ENCODE results near the gene TRIM52. TPM values are rescaled to one million over a fixed set of nuclear protein-coding genes. Genes with fewer than 3 reads are reported as not detected.
A peak's percentile ranks its signal among the peaks of the same experiment; 100 is the strongest.

TRIM52 gene
- total and polyA plus RNA-seq, 8 donors: 5.6 to 18.1 (median 8.7) TPM

DNA sequence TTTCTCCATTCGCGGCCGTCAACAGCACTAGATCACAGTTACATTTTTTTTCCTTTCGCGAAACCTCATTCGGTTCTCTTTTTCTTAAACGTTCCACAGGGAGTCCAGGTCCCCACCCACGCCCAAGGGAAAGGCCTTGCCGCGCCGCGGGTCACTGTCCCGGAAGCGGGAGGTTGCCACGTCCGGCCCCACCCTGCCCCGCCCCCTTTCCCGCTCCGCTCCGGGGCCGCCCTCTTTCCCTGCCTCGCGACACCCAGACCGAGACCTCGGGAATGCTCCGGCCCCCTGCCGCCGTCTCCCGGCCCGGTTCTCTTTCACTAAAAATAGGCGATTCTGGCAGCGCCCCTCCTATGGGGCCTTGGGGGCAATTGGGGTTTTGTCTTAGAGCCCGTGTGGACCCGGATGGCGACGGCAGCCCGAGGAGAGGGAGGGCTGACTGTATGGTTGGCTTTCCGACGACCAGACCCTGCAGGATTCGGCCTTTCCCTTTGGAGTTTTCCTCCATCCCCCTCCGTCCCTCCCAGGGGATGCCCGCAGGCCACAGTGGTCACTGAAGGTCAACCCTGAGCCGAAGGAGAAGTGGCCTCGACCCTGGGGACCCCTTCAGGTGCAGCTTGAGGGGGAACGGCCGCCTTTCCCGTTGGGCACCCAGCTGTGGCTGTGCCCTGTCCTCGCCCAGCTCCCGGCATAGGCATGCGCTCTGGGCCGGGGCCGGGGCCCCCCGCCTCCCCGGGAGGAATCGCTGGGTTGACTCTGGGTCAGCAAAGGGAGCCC lies 14.5 kb downstream of the TRIM52 start:
- H3K36me3 ChIP-seq: peaks cover 0 to 7% (median 6%) of the 10 kb centered on the region in 3 donors
- ATAC-seq: peak; percentile 79 to 86 (median 81)
- peak; percentile 87 to 94 (median 91) for DNase-seq
- peak overlapping the region; percentile 62 to 94 (median 80) for H3K4me3 ChIP-seq
- H3K27me3 ChIP-seq: no peaks in the 10 kb centered on the region
- H3K4me1 ChIP-seq: peaks cover 26 to 47% (median 28%) of the 10 kb centered on the region in 3 donors
- 0% methylated on average over 54 to 55 of the region's 55 CpGs for WGBS, 2 donors
- no peaks in the 10 kb centered on the region for H3K9me3 ChIP-seq
- TF ChIP-seq, protein P1, sequence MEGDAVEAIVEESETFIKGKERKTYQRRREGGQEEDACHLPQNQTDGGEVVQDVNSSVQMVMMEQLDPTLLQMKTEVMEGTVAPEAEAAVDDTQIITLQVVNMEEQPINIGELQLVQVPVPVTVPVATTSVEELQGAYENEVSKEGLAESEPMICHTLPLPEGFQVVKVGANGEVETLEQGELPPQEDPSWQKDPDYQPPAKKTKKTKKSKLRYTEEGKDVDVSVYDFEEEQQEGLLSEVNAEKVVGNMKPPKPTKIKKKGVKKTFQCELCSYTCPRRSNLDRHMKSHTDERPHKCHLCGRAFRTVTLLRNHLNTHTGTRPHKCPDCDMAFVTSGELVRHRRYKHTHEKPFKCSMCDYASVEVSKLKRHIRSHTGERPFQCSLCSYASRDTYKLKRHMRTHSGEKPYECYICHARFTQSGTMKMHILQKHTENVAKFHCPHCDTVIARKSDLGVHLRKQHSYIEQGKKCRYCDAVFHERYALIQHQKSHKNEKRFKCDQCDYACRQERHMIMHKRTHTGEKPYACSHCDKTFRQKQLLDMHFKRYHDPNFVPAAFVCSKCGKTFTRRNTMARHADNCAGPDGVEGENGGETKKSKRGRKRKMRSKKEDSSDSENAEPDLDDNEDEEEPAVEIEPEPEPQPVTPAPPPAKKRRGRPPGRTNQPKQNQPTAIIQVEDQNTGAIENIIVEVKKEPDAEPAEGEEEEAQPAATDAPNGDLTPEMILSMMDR (IDR thresholded peaks at IDR 0.05): no peak
- FAIRE-seq: no peak
- intact Hi-C loops (cut with DNase I): no loop called here
- H3K27ac ChIP-seq: peak overlapping the region; percentile 88 to 98 (median 91)

DNA sequence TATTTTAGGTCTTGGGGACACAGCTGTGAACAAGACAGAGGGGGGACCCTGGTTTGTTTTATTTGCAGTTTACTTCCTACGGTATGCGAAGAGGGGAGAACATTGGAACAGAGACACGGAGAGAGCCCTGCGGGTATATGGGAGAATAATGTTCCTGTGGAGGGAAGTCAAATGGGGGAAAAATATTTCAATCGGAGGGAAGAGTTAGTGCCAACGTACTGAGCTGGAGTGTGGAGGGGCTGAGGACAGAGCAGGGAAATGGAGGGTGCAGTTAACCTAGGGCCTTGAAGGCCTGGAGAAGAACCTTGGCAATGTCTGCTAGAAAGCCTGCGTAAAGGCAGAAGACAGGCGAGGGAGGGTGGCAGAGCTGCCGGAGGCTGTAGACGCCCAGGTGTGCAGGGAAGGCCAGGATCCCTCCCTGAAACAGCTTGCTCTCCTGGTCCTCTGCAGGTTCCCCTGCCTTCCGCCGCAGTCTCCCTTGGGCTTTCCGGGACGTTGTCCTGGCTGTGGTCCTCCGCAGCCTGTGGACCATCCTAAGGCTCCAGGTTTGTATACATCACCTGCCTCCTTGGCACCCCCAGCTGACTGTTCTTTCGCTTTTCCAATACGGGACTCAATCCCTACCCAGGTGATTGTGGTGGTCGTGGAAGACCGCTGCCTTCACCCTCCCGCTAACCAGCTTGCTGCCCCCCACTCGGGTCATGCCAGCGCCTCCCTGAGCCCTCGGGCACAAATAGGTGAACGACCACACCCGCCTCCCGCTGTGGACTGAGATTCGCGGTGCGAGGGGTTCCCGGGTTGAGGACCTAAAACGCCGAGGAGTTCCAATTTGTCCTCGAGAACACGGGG lies 15.3 kb downstream of the TRIM52 start:
- DNase-seq (peak in 2 of 6 donors; percentile 40 to 61), ATAC-seq (peak in 2 of 4 donors; percentile 1)

DNA sequence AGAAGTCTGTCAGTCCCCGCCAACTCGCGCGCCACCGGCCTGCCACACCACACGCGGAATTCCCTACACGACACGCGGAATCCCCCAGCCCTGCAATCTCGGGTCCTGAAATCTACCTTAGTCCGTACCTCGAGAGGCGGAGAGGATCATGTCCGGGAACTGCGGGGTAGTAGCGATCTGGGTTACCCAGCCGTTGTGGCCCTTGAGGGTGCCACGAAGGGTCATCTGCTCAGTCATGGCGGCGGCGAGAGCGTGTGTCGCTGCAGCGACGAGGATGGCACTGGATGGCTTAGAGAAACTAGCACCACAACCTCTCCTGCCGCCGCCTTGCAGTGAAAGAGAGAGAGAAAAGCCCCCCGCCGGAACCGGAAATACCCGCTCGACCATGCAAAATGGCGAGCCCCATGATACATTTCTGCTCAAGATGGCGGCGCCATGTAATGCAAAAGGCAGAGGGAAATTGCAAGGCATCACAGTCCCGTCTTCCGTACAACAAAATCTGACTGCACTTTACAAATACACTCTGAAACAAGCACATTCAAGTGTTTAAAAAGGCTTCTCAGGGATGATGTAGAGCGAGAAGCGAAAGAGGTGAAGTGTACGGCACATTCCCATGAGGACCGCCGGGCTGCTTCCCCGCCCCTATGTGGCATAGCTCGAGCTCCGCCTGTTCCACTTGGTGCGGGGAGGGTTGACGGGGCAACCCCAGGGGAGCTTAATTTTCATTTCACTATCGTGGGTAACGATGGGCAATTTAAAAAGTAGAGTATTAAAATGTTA lies 17.2 kb downstream of the TRIM52 start, which contains the start of gene RACK1:
Gene RACK1, minus strand, starts transcription at position 343 of the 780 bp plus-strand sequence. Its CDS starts 106 bp downstream, at position 237.
- intact Hi-C loops (cut with DNase I): no loop called here

More for the DNA sequence above, 15.3 kb downstream of the TRIM52 start:
- TF ChIP-seq, protein P1 (IDR thresholded peaks at IDR 0.05): no peak
- H3K9me3 ChIP-seq: no peaks in the 10 kb centered on the region
- H3K4me3 ChIP-seq: peak overlapping the region; percentile 62 to 94 (median 80)
- intact Hi-C loops (cut with DNase I): no loop called here
- H3K27ac ChIP-seq: peak overlapping the region; percentile 88 to 98 (median 91)
- H3K27me3 ChIP-seq: no peaks in the 10 kb centered on the region
- no peak for FAIRE-seq
- H3K36me3 ChIP-seq: peaks cover 0 to 14% (median 14%) of the 10 kb centered on the region in 3 donors
- WGBS, 2 donors: 21% methylated on average over 32 to 34 of the region's 34 CpGs
- H3K4me1 ChIP-seq: peaks cover 29 to 52% (median 34%) of the 10 kb centered on the region in 3 donors

DNA sequence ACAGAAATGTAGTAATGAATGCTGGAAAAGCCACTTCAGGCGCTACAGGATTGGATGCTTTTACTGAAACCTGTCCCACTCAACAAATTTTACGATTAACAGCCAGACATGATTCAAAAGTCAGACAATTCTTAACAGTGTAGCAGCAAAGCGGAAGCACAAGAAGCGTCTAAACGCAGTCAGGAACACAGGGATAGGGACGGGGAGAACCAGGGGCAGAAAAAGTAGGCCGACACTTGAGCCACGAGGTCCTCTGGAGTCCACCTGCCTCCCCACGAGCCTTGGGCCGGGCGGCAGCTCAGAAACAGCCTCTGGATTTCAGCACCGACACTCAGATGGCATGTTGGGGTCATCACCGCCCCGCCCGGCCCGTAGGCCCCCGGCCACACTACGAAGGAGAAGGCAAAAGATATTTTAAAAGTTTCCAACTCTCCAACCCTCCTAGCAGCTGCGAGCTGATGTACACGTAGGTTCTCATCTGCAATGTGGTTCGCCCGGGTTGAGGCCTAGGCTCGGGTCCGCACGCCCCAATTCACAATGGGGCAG lies 17.9 kb downstream of the TRIM52 start:
- intact Hi-C loops (cut with DNase I): no loop called here
- WGBS, 2 donors: 1% methylated on average over 25 of the region's 25 CpGs
- H3K9me3 ChIP-seq: no peaks in the 10 kb centered on the region
- peak overlapping the region; percentile 69 to 98 (median 88) for H3K27ac ChIP-seq
- DNase-seq (no peak), FAIRE-seq (no peak), ATAC-seq (peak; percentile 1 to 3 (median 2))
- H3K36me3 ChIP-seq: peaks cover 6 to 40% (median 38%) of the 10 kb centered on the region in 3 donors
- TF ChIP-seq, protein P1 (IDR thresholded peaks at IDR 0.05): no peak
- peaks cover 20 to 32% (median 29%) of the 10 kb centered on the region in 3 donors for H3K4me1 ChIP-seq
- peak overlapping the region; percentile 61 to 87 (median 78) for H3K4me3 ChIP-seq
- H3K27me3 ChIP-seq: no peaks in the 10 kb centered on the region

More for the DNA sequence above, 17.2 kb downstream of the TRIM52 start, which contains the start of gene RACK1:
- Histone ChIP-seq H3K4me1 (peaks cover 23 to 39% (median 34%) of the 10 kb centered on the region in 3 donors), H3K27me3 (no peaks in the 10 kb centered on the region), H3K27ac (peak within 1 kb of the TSS; percentile 69 to 98 (median 88)), H3K4me3 (peak within 1 kb of the TSS; percentile 61 to 87 (median 78)), H3K9me3 (no peaks in the 10 kb centered on the region), H3K36me3 (peaks cover 2 to 33% (median 31%) of the 10 kb centered on the region in 3 donors)
- TF ChIP-seq, protein P1 (IDR thresholded peaks at IDR 0.05): no peak
- FAIRE-seq (no peak), DNase-seq (peak; percentile 82 to 90 (median 86)), ATAC-seq (peak; percentile 66 to 78 (median 74))
- 0% methylated on average over 50 of the region's 50 CpGs for WGBS, 2 donors

Data from pancreas (tissue), 10 donors.